Panc1 (cell line): ENCODE measurements around the gene UST.

Experiments used
- POLR2AphosphoS5 ChIP-seq: IDR thresholded peaks from 2 replicates; pipeline ENCODE4 v1.6.1; 2012; ENCODE audit warnings: mild to moderate bottlenecking, low read depth, low read length, moderate library complexity
- SIN3A ChIP-seq: IDR thresholded peaks from 2 replicates; pipeline ENCODE4 v1.6.1; 2012; ENCODE audit warnings: low read depth, mild to moderate bottlenecking, low read length, moderate library complexity, borderline replicate concordance; ENCODE audit not compliant: insufficient read depth
- TCF7L2 ChIP-seq: IDR thresholded peaks from 2 replicates; pipeline ENCODE4 v1.6.1; 2011; ENCODE audit warnings: mild to moderate bottlenecking, low read depth, low read length, inconsistent platforms
- TF ChIP-seq, protein P1 (sequence below): fragments of 450-650 bp; IDR thresholded peaks from 2 replicates; pipeline ENCODE4 v1.5.1; 2017; ENCODE audit warnings: mild to moderate bottlenecking
- TF ChIP-seq, protein P2 (sequence below), 2 experiments: IDR thresholded peaks; 2 replicates each; pipeline ENCODE4 v1.6.1; 2011 to 2012; ENCODE audit warnings: low read depth in 2 of 2, control low read depth in 1 of 2, low read length in 1 of 2, mild to moderate bottlenecking in 1 of 2, moderate library complexity in 1 of 2; ENCODE audit not compliant: insufficient read depth in 1 of 2

DNA sequence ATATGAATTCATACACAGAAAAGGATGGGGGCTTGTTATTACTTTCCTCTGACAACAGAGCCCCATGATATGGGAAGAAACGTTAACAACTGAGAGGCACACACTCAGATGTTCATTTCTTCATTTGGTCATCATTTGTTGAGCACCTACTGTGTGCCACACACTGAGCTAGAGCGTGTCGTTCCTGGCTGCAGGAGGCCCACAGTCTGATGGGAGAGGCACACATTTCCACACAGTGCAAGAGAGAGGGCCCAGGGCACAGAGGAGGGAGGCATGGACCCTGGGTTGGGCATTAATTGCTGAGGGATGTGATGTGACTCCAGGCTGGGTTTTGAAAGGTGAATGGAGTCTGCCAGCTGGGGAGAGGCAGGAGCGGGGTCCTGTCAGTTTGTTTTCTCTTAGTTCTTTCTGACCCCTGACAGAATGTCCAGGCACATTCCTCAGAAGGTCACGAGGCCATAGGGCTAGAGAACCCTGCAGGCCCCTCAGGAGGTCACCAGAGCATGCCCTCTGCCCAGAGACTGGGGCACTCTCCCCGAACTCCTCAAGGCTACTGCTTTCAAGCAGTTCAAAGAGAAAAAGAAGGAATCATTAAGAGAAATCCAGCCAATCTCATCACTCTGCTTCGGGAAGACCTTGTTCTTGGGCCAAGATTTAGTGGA lies 216.2 kb downstream of the UST start:
- TF ChIP-seq, protein P1, sequence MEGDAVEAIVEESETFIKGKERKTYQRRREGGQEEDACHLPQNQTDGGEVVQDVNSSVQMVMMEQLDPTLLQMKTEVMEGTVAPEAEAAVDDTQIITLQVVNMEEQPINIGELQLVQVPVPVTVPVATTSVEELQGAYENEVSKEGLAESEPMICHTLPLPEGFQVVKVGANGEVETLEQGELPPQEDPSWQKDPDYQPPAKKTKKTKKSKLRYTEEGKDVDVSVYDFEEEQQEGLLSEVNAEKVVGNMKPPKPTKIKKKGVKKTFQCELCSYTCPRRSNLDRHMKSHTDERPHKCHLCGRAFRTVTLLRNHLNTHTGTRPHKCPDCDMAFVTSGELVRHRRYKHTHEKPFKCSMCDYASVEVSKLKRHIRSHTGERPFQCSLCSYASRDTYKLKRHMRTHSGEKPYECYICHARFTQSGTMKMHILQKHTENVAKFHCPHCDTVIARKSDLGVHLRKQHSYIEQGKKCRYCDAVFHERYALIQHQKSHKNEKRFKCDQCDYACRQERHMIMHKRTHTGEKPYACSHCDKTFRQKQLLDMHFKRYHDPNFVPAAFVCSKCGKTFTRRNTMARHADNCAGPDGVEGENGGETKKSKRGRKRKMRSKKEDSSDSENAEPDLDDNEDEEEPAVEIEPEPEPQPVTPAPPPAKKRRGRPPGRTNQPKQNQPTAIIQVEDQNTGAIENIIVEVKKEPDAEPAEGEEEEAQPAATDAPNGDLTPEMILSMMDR = no peak
- TF ChIP-seq TCF7L2 (no peak), SIN3A (no peak), POLR2AphosphoS5 (no peak)
- TF ChIP-seq, protein P2, sequence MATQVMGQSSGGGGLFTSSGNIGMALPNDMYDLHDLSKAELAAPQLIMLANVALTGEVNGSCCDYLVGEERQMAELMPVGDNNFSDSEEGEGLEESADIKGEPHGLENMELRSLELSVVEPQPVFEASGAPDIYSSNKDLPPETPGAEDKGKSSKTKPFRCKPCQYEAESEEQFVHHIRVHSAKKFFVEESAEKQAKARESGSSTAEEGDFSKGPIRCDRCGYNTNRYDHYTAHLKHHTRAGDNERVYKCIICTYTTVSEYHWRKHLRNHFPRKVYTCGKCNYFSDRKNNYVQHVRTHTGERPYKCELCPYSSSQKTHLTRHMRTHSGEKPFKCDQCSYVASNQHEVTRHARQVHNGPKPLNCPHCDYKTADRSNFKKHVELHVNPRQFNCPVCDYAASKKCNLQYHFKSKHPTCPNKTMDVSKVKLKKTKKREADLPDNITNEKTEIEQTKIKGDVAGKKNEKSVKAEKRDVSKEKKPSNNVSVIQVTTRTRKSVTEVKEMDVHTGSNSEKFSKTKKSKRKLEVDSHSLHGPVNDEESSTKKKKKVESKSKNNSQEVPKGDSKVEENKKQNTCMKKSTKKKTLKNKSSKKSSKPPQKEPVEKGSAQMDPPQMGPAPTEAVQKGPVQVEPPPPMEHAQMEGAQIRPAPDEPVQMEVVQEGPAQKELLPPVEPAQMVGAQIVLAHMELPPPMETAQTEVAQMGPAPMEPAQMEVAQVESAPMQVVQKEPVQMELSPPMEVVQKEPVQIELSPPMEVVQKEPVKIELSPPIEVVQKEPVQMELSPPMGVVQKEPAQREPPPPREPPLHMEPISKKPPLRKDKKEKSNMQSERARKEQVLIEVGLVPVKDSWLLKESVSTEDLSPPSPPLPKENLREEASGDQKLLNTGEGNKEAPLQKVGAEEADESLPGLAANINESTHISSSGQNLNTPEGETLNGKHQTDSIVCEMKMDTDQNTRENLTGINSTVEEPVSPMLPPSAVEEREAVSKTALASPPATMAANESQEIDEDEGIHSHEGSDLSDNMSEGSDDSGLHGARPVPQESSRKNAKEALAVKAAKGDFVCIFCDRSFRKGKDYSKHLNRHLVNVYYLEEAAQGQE (IDR thresholded peaks at IDR 0.05; ENCODE audit: insufficient read depth in 1 of 2, low read depth in 2 of 2, low read length in 1 of 2) = no peak
